ENCODE results near the gene COTL1. TPM values are rescaled to one million over a fixed set of nuclear protein-coding genes. Genes with fewer than 3 reads are reported as not detected.

COTL1 gene
- total and polyA plus RNA-seq, 4 experiments from 2014 or later, result 181 to 683 (median 387) TPM

Other genes starting within 250 kb of the COTL1 start
- not detected for gene ATP2C2, start 249.5 kb downstream of the COTL1 start, total RNA-seq
- gene ATP2C2, start 249.5 kb downstream of the COTL1 start, polyA plus RNA-seq, result not detected
- 10 to 100 TPM; 13.6 to 16.8 TPM for gene MEAK7, start 113.4 kb downstream of the COTL1 start, total RNA-seq
- 1 to 10 TPM; 3.3 to 8.6 TPM for gene MEAK7, start 113.4 kb downstream of the COTL1 start, polyA plus RNA-seq
- gene KLHL36, start 30.4 kb upstream of the COTL1 start, total RNA-seq, result 100 to 1,000 TPM; 131 to 149 TPM
- 10 to 100 TPM; 28.2 to 43.0 TPM for gene KLHL36, start 30.4 kb upstream of the COTL1 start, polyA plus RNA-seq
- 10 to 100 TPM; 89.0 to 93.2 TPM for gene USP10, start 81.9 kb upstream of the COTL1 start, total RNA-seq
- 100 to 1,000 TPM; 269 to 419 TPM for gene USP10, start 81.9 kb upstream of the COTL1 start, polyA plus RNA-seq
- under 1 TPM; 0.32 to 0.89 TPM for gene CRISPLD2, start 201.9 kb upstream of the COTL1 start, total RNA-seq
- 1 to 10 TPM; 1.0 to 2.5 TPM for gene CRISPLD2, start 201.9 kb upstream of the COTL1 start, polyA plus RNA-seq